ENCODE results near the gene BICD1.

GRCh38 chr12:32305163-32305562, 198.5 kb downstream of the BICD1 start:
- TF ChIP-seq EZH2 (IDR thresholded peaks at IDR 0.05; ENCODE audit: low read length, unreplicated experiment) (no peak), CTCF (conservative IDR thresholded peaks at IDR 0.05; ENCODE audit: low read depth, low read length) (no peak), EZH2phosphoT487 (IDR thresholded peaks at IDR 0.05; ENCODE audit: borderline replicate concordance, low read length) (no peak)
